HG03139 (cell line): ENCODE results near the gene FSTL1.

ENCODE experiments used
- ATAC-seq: cut with Tn5 transposase; IDR thresholded peaks from one replicate; pipeline ENCODE4 v1.9.1; 2021; ENCODE audit not compliant: unreplicated experiment

Gene FSTL1

GRCh38 chr3:120364101-120364500 is 86.7 kb downstream of the FSTL1 start:
- ATAC-seq = no peak

- no peak for ATAC-seq
Observed at GRCh38 chr3:120357807-120358206, 93.0 kb downstream of the FSTL1 start.

DNA sequence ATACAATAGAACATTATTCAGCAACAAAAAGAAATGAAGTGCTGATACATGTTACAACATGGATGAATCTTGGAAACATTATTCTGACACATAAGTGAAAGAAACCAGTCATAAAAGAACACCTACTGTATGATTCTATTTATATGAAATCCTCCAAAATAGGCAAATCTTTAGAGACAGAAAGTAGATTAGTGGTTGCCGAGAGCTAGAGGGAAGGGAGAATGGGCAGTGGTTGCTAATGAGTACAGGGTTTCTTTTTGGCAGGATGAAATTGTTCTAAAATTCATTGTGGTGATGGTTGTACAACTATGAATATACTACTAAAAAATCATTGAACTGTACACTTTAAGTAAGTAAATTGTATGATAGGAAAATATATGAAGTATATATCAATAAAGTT is 95.3 kb downstream of the FSTL1 start:
- no peak for ATAC-seq

GRCh38 chr3:120353463-120353862 is 97.3 kb downstream of the FSTL1 start:
- no peak for ATAC-seq

DNA sequence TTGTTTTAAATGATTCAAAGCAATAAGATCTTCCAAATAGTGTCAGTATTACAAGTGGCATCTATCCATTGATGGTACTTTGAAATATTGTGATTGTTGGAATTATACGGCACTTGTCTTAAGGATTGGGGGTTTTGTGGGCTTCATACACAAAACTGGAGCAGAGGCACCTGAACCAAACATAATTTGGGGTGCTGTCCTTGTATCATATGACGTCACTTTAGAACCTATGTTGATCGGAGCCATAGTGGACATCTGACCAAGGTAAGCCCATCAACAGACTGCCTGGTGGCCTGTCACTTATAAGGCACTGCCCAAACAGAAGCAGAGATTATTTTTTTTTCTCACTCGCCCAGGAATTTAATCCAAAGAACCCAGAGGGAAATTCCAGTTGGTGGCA is 98.8 kb downstream of the FSTL1 start:
- no peak for ATAC-seq

DNA sequence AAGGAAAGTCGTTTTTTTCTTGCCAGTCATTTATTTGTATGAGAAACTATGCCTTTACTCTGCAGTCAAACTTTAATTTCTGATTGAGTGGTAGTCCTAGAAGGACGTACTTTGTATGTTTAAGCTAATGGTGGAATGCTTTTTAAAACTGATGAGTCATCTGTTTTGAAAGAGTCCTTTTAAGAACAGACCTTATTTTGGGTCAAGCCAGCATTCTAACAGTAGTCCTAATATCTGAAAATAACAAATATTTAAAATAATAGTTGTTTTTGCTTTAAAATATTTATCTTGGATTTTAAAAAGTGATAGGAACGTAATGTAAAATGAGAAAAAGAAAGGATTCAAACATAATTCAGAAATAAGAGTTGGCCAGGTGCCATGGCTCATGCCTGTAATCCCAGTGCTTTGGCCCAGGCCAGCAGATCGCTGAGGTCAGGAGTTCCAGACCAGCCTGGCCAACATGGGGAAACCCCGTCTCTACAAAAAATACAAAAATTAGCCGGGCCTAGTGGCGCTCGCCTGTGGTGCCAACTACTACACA is 100.3 kb downstream of the FSTL1 start:
- no peak for ATAC-seq

- no peak for ATAC-seq
Observed at GRCh38 chr3:120349855-120350125, 101.0 kb downstream of the FSTL1 start.

DNA sequence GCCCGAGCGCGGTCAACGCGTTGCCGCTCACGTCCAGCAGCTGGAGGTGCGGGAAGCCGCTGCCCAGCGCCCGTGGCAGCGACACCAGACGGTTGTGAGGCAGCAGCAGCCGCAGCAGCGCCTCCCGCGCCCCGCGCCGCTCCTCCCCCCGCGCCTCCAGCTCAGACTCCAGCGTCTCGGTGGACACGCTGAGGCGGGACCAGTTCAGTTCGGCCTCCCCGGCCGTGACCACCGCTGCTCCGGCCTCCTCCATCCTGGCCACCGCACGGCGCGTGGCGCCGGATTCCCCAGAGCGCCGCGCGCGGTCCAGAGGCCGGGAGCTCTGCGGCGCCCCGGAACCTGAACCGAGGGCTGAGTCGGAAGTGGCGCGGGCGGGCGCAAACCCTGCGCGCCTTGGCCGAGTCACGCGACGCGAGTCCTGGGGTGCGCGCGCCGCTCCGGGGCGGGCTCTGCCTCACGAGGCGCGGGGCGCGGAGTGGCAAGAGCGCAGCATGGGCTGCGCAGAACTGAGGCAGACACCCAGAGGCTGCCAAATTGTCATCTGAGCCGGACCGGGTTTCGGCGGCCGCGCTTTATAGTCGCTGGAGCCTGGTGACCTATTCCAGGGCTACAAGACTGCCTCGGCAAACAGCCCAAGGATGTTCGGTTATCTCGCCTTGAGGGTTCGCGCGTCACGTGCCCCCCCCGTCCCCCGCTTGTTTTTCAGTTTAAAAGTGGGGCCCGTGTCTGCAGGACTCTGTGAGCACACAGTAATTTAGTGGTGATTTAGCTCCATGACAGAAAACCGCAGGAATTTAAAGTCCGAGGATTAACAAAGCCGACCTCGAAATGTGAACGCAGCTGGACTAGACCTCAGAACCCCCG is 101.6 kb downstream of the FSTL1 start, which contains the start of gene LRRC58:
Gene LRRC58 (minus strand): TSS at position 364 of the 864 bp plus-strand sequence. CDS start 111 bp downstream, at position 253.
- peak; percentile 88 for ATAC-seq

- ATAC-seq = peak; percentile 38
Observed at GRCh38 chr3:120348065-120348990, 102.5 kb downstream of the FSTL1 start.

DNA sequence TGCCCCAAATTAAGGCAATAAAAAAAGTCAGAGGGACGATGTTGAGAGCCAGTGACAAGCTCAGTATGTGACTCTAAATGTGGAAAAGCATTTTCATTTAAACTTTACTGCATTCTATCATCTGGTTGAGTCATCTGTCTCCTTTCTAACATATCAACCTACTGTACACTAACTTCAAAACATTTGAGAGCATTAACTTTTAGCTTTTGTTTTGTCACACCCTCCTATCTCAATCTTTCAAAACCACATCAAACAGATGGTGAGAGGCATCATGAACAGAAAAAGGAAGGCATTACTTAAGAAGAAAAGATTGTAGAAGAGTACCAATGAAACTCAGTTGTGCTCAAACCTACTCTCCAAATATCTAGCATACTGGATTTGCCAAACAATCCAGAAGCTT is 106.4 kb downstream of the FSTL1 start:
- no peak for ATAC-seq
